Activated T-cell treated with anti-CD3 and anti-CD28 coated beads for 4 hours (primary cell): Measurements from ENCODE around the gene PACSIN2.

Source experiments
- DNase-seq: peaks from one replicate; pipeline ENCODE4 v3.0.0-alpha.2; 2020

Gene PACSIN2

GRCh38 chr22:42855721-42856120 lies 159.2 kb downstream of the PACSIN2 start:
- DNase-seq, result no peak

GRCh38 chr22:42855211-42855610 lies 159.7 kb downstream of the PACSIN2 start:
- DNase-seq, result no peak

GRCh38 chr22:42848941-42849550 lies 165.9 kb downstream of the PACSIN2 start:
- no peak for DNase-seq

- DNase-seq, result no peak
Measured at GRCh38 chr22:42847110-42847509, 167.8 kb downstream of the PACSIN2 start.

- DNase-seq, result no peak
Measured at GRCh38 chr22:42844756-42845155, 170.2 kb downstream of the PACSIN2 start.

- DNase-seq, result no peak
Measured at GRCh38 chr22:42842658-42843370, 172.1 kb downstream of the PACSIN2 start.

GRCh38 chr22:42841444-42841843 lies 173.5 kb downstream of the PACSIN2 start:
- DNase-seq, result no peak

GRCh38 chr22:42837556-42837955 lies 177.4 kb downstream of the PACSIN2 start:
- DNase-seq, result no peak

GRCh38 chr22:42836026-42836425 lies 178.9 kb downstream of the PACSIN2 start:
- DNase-seq, result no peak

GRCh38 chr22:42834177-42834949 lies 180.6 kb downstream of the PACSIN2 start:
- DNase-seq, result no peak

GRCh38 chr22:42833104-42833503 lies 181.8 kb downstream of the PACSIN2 start:
- no peak for DNase-seq

GRCh38 chr22:42831712-42832111 lies 183.2 kb downstream of the PACSIN2 start:
- no peak for DNase-seq

GRCh38 chr22:42830161-42830560 lies 184.8 kb downstream of the PACSIN2 start:
- no peak for DNase-seq

GRCh38 chr22:42829302-42829701 lies 185.6 kb downstream of the PACSIN2 start:
- DNase-seq, result no peak

GRCh38 chr22:42825796-42826195 lies 189.2 kb downstream of the PACSIN2 start:
- DNase-seq, result no peak

- DNase-seq, result no peak
Measured at GRCh38 chr22:42821386-42821785, 193.6 kb downstream of the PACSIN2 start.

- no peak for DNase-seq
Measured at GRCh38 chr22:42820045-42820763, 194.7 kb downstream of the PACSIN2 start.
